GM19372 (cell line): ENCODE measurements around the gene NKD1.
A peak's percentile ranks its signal among the peaks of the same experiment; 100 is the strongest.

ENCODE experiments used
- ATAC-seq: cut with Tn5 transposase; IDR thresholded peaks from one replicate; pipeline ENCODE4 v1.9.1; 2021; ENCODE audit warnings: mild to moderate bottlenecking, low read depth, moderate library complexity; ENCODE audit not compliant: unreplicated experiment

NKD1 gene

GRCh38 chr16:50622643-50623369 is 74.6 kb downstream of the NKD1 start:
- ATAC-seq, result no peak

GRCh38 chr16:50624449-50624970 is 76.3 kb downstream of the NKD1 start:
- no peak for ATAC-seq

GRCh38 chr16:50625374-50625773 is 77.2 kb downstream of the NKD1 start:
- no peak for ATAC-seq

GRCh38 chr16:50626868-50627267 is 78.7 kb downstream of the NKD1 start:
- no peak for ATAC-seq

- ATAC-seq, result peak; percentile 61
Measured at GRCh38 chr16:50627419-50627818, 79.2 kb downstream of the NKD1 start.

GRCh38 chr16:50628156-50628802 is 80.1 kb downstream of the NKD1 start:
- ATAC-seq, result no peak

- ATAC-seq, result no peak
Measured at GRCh38 chr16:50629334-50629733, 81.1 kb downstream of the NKD1 start.

GRCh38 chr16:50630394-50631020 is 82.3 kb downstream of the NKD1 start:
- ATAC-seq, result no peak

- ATAC-seq, result no peak
Measured at GRCh38 chr16:50631249-50631984, 83.2 kb downstream of the NKD1 start.

- no peak for ATAC-seq
Measured at GRCh38 chr16:50631985-50632576, 83.9 kb downstream of the NKD1 start.

GRCh38 chr16:50632927-50633800 is 85.0 kb downstream of the NKD1 start:
- no peak for ATAC-seq

- ATAC-seq, result no peak
Measured at GRCh38 chr16:50634090-50634489, 85.9 kb downstream of the NKD1 start.

GRCh38 chr16:50634947-50635346 is 86.8 kb downstream of the NKD1 start:
- ATAC-seq, result no peak

GRCh38 chr16:50635505-50636392 is 87.6 kb downstream of the NKD1 start:
- ATAC-seq, result no peak

GRCh38 chr16:50636753-50637374 is 88.7 kb downstream of the NKD1 start:
- ATAC-seq, result no peak

- ATAC-seq, result no peak
Measured at GRCh38 chr16:50637716-50638602, 89.8 kb downstream of the NKD1 start.
